Spinal cord (tissue), 10 donors: Measurements from ENCODE around the gene DPEP2NB. TPM values are rescaled to one million over a fixed set of nuclear protein-coding genes. Genes with fewer than 3 reads are reported as not detected.
"Not testable (repeated sequence)": the region's sequence is repeated elsewhere in the genome, so short reads cannot be mapped to it uniquely, and the experiment has no call there.

ENCODE experiments used
- DNase-seq, 6 donors: peaks; one replicate each; pipeline versions ENCODE4 v3.0.0 to v3.0.0-alpha.2; 2013 to 2015; ENCODE audit warnings: low spot score in 6 of 6, low read depth in 4 of 6
- H3K27ac ChIP-seq: one replicate; pipeline ENCODE4 v1.5.1; 2013; ENCODE audit warnings: low read depth, low read length, control low read depth
- H3K27me3 ChIP-seq: one replicate; pipeline ENCODE4 v1.6.1; 2013; ENCODE audit warnings: low read length; ENCODE audit not compliant: control insufficient read depth, insufficient read depth
- H3K36me3 ChIP-seq: one replicate; pipeline ENCODE4 v1.6.1; 2013; ENCODE audit warnings: low read length; ENCODE audit not compliant: control insufficient read depth, insufficient read depth
- H3K4me1 ChIP-seq: one replicate; pipeline ENCODE4 v1.6.1; 2013; ENCODE audit warnings: low read length; ENCODE audit not compliant: control insufficient read depth, insufficient read depth
- H3K4me3 ChIP-seq: one replicate; pipeline ENCODE4 v1.5.1; 2013; ENCODE audit warnings: low read depth, low read length, control low read depth
- H3K9me3 ChIP-seq: one replicate; pipeline ENCODE4 v1.6.1; 2013; ENCODE audit warnings: low read length; ENCODE audit not compliant: control insufficient read depth, insufficient read depth
- WGBS: methylation state at CpG from one replicate; pipeline ENCODE4 v1.1.5; 2013; ENCODE audit warnings: missing lambda C conversion rate; ENCODE audit not compliant: insufficient coverage; 5-methylcytosine and 5-hydroxymethylcytosine counted together
- polyA plus RNA-seq, 2 donors: library from polyadenylated mRNA; unstranded; fragments of 120-200 nt; gene quantifications; one replicate each; pipeline ENCODE4 v1.2.1, GENCODE V29; 2013; ENCODE audit not compliant: insufficient read length in 2 of 2
- total RNA-seq, 2 donors: library from RNA; depleted of rRNA in 1 of 2; stranded (reverse); fragments of 120-200 nt in 1 of 2; fragments of >200 nt in 1 of 2; gene quantifications; one replicate each; pipeline versions ENCODE4 v1.2.3 to v1.2.4, GENCODE V29; 2013 to 2014
- donor health status: healthy.

Gene DPEP2NB
- total and polyA plus RNA-seq, 4 donors: not detected

GRCh38 chr16:68021490-68021889, 5.8 kb upstream of the DPEP2NB start:
- Histone ChIP-seq H3K36me3 (peaks cover 13% of the 10 kb centered on the region), H3K4me3 (no peak overlapping the region), H3K4me1 (peaks cover 24% of the 10 kb centered on the region), H3K27ac (no peak overlapping the region), H3K27me3 (no peaks in the 10 kb centered on the region), H3K9me3 (no peaks in the 10 kb centered on the region)
- 97% methylated on average over 6 of the region's 10 CpGs for WGBS
- DNase-seq: no peak

GRCh38 chr16:68019167-68019680, 3.5 kb upstream of the DPEP2NB start:
- Histone ChIP-seq H3K36me3 (peaks cover 8% of the 10 kb centered on the region), H3K9me3 (no peaks in the 10 kb centered on the region), H3K27me3 (no peaks in the 10 kb centered on the region), H3K4me3 (no peak overlapping the region), H3K4me1 (peaks cover 24% of the 10 kb centered on the region), H3K27ac (no peak overlapping the region)
- 87% methylated on average over 5 of the region's 8 CpGs for WGBS
- DNase-seq: no peak

- no peak for DNase-seq
- no peaks in the 10 kb centered on the region for H3K4me1 ChIP-seq
- H3K4me3 ChIP-seq: no peak overlapping the region
- no peaks in the 10 kb centered on the region for H3K36me3 ChIP-seq
- no peaks in the 10 kb centered on the region for H3K27me3 ChIP-seq
- H3K9me3 ChIP-seq: no peaks in the 10 kb centered on the region
- no CpG with 5 or more reads among the region's 1 CpG for WGBS
- H3K27ac ChIP-seq: no peak overlapping the region
Measured at GRCh38 chr16:68013440-68013839, 2.3 kb downstream of the DPEP2NB start.

- H3K36me3 ChIP-seq, H3K27ac ChIP-seq, H3K9me3 ChIP-seq, H3K27me3 ChIP-seq, H3K4me1 ChIP-seq, DNase-seq, H3K4me3 ChIP-seq: not testable (repeated sequence)
- 92% methylated on average over 3 of the region's 4 CpGs for WGBS
Measured at GRCh38 chr16:68009872-68010271, 5.8 kb downstream of the DPEP2NB start.

- Histone ChIP-seq H3K9me3 (no peaks in the 10 kb centered on the region), H3K4me3 (no peak overlapping the region), H3K27ac (no peak overlapping the region), H3K36me3 (no peaks in the 10 kb centered on the region), H3K27me3 (no peaks in the 10 kb centered on the region), H3K4me1 (no peaks in the 10 kb centered on the region)
- WGBS: 56% methylated on average over 9 of the region's 9 CpGs
- DNase-seq: no peak
Measured at GRCh38 chr16:68009157-68009735, 6.5 kb downstream of the DPEP2NB start.

GRCh38 chr16:68005786-68006286, 9.9 kb downstream of the DPEP2NB start:
- Histone ChIP-seq H3K4me1 (no peaks in the 10 kb centered on the region), H3K36me3 (no peaks in the 10 kb centered on the region), H3K27me3 (no peaks in the 10 kb centered on the region), H3K4me3 (no peak overlapping the region), H3K9me3 (no peaks in the 10 kb centered on the region), H3K27ac (peak overlapping the region; percentile 52)
- no peak for DNase-seq
- 53% methylated on average over 4 of the region's 6 CpGs for WGBS

GRCh38 chr16:68005211-68005610, 10.5 kb downstream of the DPEP2NB start:
- 87% methylated on average over 5 of the region's 9 CpGs for whole genome bisulfite sequencing
- Histone ChIP-seq H3K9me3 (no peaks in the 10 kb centered on the region), H3K4me3 (no peak overlapping the region), H3K4me1 (peaks cover 2% of the 10 kb centered on the region), H3K27me3 (no peaks in the 10 kb centered on the region), H3K36me3 (no peaks in the 10 kb centered on the region), H3K27ac (peak overlapping the region; percentile 52)
- DNase-seq: no peak

- Histone ChIP-seq H3K4me1 (peaks cover 5% of the 10 kb centered on the region), H3K9me3 (no peaks in the 10 kb centered on the region), H3K27me3 (no peaks in the 10 kb centered on the region), H3K27ac (no peak overlapping the region), H3K4me3 (no peak overlapping the region), H3K36me3 (no peaks in the 10 kb centered on the region)
- no peak for DNase-seq
- no CpG with 5 or more reads among the region's 4 CpGs for WGBS
Measured at GRCh38 chr16:68003031-68003430, 12.7 kb downstream of the DPEP2NB start.

GRCh38 chr16:68000450-68000849, 15.3 kb downstream of the DPEP2NB start:
- H3K9me3 ChIP-seq: no peaks in the 10 kb centered on the region
- no peak for DNase-seq
- H3K4me3 ChIP-seq: no peak overlapping the region
- no peaks in the 10 kb centered on the region for H3K36me3 ChIP-seq
- WGBS: 69% methylated on average over 2 of the region's 3 CpGs
- H3K27ac ChIP-seq: peak overlapping the region; percentile 61
- no peaks in the 10 kb centered on the region for H3K27me3 ChIP-seq
- H3K4me1 ChIP-seq: peaks cover 5% of the 10 kb centered on the region

GRCh38 chr16:67999985-68000384, 15.7 kb downstream of the DPEP2NB start:
- H3K4me3 ChIP-seq: no peak overlapping the region
- no peaks in the 10 kb centered on the region for H3K27me3 ChIP-seq
- H3K9me3 ChIP-seq: no peaks in the 10 kb centered on the region
- peaks cover 5% of the 10 kb centered on the region for H3K4me1 ChIP-seq
- no peak for DNase-seq
- WGBS: 63% methylated on average over 1 of the region's 2 CpGs
- no peaks in the 10 kb centered on the region for H3K36me3 ChIP-seq
- peak overlapping the region; percentile 61 for H3K27ac ChIP-seq
